Peyer's patch (tissue), 4 donors: Measurements from ENCODE around the gene SMARCB1. TPM values are rescaled to one million over a fixed set of nuclear protein-coding genes. Genes with fewer than 3 reads are reported as not detected.

ENCODE experiments used
- DNase-seq, 3 donors: peaks; one replicate each; pipeline ENCODE4 v3.0.0-alpha.2; 2017 to 2019
- H3K27ac ChIP-seq, 4 donors: fragments of 200-600 bp; sonication (generic); one replicate each; pipeline ENCODE4 v1.5.1; 2016 to 2019
- H3K27me3 ChIP-seq, 2 donors: fragments of 200-600 bp; sonication (generic); one replicate each; pipeline ENCODE4 v1.5.1; 2019
- H3K36me3 ChIP-seq, 3 donors: fragments of 200-600 bp; sonication (generic); one replicate each; pipeline ENCODE4 v1.5.1; 2016 to 2019
- H3K4me1 ChIP-seq, 4 donors: fragments of 200-600 bp; sonication (generic); one replicate each; pipeline ENCODE4 v1.5.1; 2016 to 2019
- H3K4me3 ChIP-seq, 4 donors: fragments of 200-600 bp; sonication (generic); 1 replicate in 3 of 4; 2 replicates in 1 of 4; pipeline ENCODE4 v1.5.1; 2016 to 2019; ENCODE audit warnings: mild to moderate bottlenecking in 1 of 4
- H3K9me3 ChIP-seq, 4 donors: fragments of 200-600 bp; sonication (generic); one replicate each; pipeline ENCODE4 v1.5.1; 2016 to 2019; ENCODE audit warnings: mild to moderate bottlenecking in 1 of 4
- POLR2A ChIP-seq, 2 donors: fragments of 450-650 bp; IDR thresholded peaks; one replicate each; pipeline ENCODE4 v1.5.1; 2017; ENCODE audit warnings: antibody characterized with exemption in 2 of 2, mild to moderate bottlenecking in 2 of 2, moderate library complexity in 2 of 2
- total RNA-seq, 4 donors: library from RNA; depleted of rRNA; stranded (reverse); fragments of >200 nt; gene quantifications; one replicate each; pipeline ENCODE4 v1.1.0, GENCODE V29; 2016
- TF ChIP-seq, protein P1 (sequence below), 6 experiments: fragments of 450-650 bp in 4 of 6; fragments of 200-600 bp in 2 of 6; sonication (generic) in 1 of 6; IDR thresholded peaks; one replicate each; pipeline ENCODE4 v1.5.1; 2017 to 2019; ENCODE audit warnings: antibody characterized with exemption in 6 of 6, mild to moderate bottlenecking in 3 of 6, moderate library complexity in 1 of 6

Gene SMARCB1
- total RNA-seq, 4 donors from 2014 or later = 45.7 to 94.9 (median 77.0) TPM

- Histone ChIP-seq H3K4me1 (peaks cover 0 to 14% (median 2%) of the 10 kb centered on the region in 4 donors), H3K27me3 (no peaks in the 10 kb centered on the region), H3K36me3 (no peaks in the 10 kb centered on the region), H3K9me3 (no peaks in the 10 kb centered on the region), H3K27ac (peak overlapping the region; percentile 84 to 90 (median 89)), H3K4me3 (peak overlapping the region; percentile 54 to 79 (median 68))
- peak in 1 of 3 donors; percentile 60 for DNase-seq
- peak in 1 of 2 donors; percentile 7 for TF ChIP-seq POLR2A (IDR thresholded peaks at IDR 0.05)
- TF ChIP-seq, protein P1, sequence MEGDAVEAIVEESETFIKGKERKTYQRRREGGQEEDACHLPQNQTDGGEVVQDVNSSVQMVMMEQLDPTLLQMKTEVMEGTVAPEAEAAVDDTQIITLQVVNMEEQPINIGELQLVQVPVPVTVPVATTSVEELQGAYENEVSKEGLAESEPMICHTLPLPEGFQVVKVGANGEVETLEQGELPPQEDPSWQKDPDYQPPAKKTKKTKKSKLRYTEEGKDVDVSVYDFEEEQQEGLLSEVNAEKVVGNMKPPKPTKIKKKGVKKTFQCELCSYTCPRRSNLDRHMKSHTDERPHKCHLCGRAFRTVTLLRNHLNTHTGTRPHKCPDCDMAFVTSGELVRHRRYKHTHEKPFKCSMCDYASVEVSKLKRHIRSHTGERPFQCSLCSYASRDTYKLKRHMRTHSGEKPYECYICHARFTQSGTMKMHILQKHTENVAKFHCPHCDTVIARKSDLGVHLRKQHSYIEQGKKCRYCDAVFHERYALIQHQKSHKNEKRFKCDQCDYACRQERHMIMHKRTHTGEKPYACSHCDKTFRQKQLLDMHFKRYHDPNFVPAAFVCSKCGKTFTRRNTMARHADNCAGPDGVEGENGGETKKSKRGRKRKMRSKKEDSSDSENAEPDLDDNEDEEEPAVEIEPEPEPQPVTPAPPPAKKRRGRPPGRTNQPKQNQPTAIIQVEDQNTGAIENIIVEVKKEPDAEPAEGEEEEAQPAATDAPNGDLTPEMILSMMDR (IDR thresholded peaks at IDR 0.05) = no peak
Measured at GRCh38 chr22:23751441-23751996, 35.2 kb upstream of the SMARCB1 start.

DNA sequence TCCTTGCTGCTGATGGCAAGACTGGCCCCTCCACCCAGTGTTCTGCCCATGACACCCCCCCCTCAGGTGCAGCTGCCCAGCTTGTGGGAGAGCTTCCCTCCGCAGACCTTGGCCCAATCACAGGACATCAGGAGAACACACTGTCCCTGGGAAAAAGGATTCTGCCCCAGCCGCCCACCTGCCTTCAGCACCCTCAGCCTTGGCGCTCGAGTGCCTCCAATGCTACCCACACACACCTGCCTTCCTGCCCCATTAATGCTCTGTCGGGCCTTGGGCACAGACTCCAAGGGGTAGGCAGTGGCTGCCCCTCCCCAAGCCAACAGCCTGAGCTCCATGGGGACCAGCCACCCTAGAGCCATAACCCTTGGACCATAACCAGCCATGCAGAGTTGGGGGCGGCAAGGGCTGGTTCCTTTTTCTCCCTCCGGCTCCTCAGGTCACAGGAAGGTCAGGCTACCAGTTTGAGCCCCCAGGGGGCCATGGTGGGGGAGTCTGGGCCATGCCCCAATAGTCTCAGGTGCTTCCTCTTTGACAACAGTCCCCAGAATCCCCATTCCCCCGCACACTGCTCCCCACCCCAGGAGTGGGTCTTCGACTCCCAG, 34.6 kb upstream of the SMARCB1 start:
- DNase-seq = peak in 2 of 3 donors; percentile 88
- TF ChIP-seq, protein P1 (IDR thresholded peaks at IDR 0.05) = no peak
- no peak for TF ChIP-seq POLR2A (IDR thresholded peaks at IDR 0.05)
- no peaks in the 10 kb centered on the region for H3K9me3 ChIP-seq
- peak overlapping the region in 3 of 4 donors; percentile 54 to 79 (median 68) for H3K4me3 ChIP-seq
- H3K27ac ChIP-seq = peak overlapping the region in 2 of 4 donors; percentile 84 to 89
- peaks cover 0 to 14% (median 2%) of the 10 kb centered on the region in 4 donors for H3K4me1 ChIP-seq
- H3K36me3 ChIP-seq = no peaks in the 10 kb centered on the region
- no peaks in the 10 kb centered on the region for H3K27me3 ChIP-seq

DNA sequence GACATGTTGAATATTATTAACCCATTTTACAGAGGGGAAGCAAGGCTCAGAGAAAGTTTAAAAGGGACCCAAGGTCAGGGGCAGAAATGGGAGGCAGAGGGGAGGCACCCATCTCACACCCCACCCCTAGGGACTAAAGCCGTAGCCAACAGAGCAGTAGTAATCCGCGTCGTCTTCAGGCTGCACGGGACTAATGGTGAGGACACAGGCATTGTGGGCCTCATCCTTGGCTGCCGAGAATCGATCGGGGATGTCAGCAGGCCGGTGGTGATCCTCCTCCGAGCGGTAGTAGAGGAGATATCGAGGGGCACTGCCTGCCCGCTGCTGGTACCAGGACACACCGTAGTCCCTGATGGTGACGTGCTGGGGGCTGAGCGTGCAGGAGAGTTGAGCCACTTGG, 34.0 kb upstream of the SMARCB1 start:
- H3K36me3 ChIP-seq = no peaks in the 10 kb centered on the region
- H3K4me1 ChIP-seq = peaks cover 0 to 14% (median 2%) of the 10 kb centered on the region in 4 donors
- peak overlapping the region in 2 of 4 donors; percentile 38 to 54 for H3K4me3 ChIP-seq
- TF ChIP-seq POLR2A (IDR thresholded peaks at IDR 0.05) = no peak
- TF ChIP-seq, protein P1 (IDR thresholded peaks at IDR 0.05) = no peak
- H3K27me3 ChIP-seq = no peaks in the 10 kb centered on the region
- DNase-seq = peak in 2 of 3 donors; percentile 64 to 66
- H3K27ac ChIP-seq = peak overlapping the region in 2 of 4 donors; percentile 84 to 89
- H3K9me3 ChIP-seq = no peaks in the 10 kb centered on the region

DNA sequence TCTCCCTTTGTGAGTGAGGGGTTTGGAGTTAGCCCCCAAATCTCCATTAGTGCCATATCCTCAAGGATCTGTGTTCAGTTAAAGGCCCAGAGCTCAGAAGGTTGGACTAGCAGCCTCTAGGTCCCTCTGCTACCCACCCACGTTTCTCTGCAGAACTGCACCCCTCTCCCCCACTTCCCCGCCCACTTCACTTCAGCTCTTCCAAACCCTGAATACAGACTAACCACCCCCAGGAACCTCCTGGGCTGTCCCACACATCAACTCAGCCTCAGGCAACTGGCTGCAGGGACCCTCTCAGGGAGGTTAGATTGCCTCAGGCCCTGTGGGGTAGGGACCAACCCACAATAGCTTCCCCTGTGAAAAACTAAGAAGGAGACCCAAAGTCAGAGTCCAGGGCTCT, 33.4 kb upstream of the SMARCB1 start:
- DNase-seq = peak in 1 of 3 donors; percentile 53
- no peak for TF ChIP-seq POLR2A (IDR thresholded peaks at IDR 0.05)
- TF ChIP-seq, protein P1 (IDR thresholded peaks at IDR 0.05) = no peak
- H3K36me3 ChIP-seq = no peaks in the 10 kb centered on the region

GRCh38 chr22:23754220-23754919, 32.4 kb upstream of the SMARCB1 start, which contains the start of gene VPREB3:
Gene VPREB3 (minus strand): TSS chr22:23754425. CDS start chr22:23754363, 62 bp downstream.
- Histone ChIP-seq H3K27ac (peak within 1 kb of the TSS in 2 of 4 donors; percentile 84 to 89), H3K36me3 (no peaks in the 10 kb centered on the region), H3K27me3 (no peaks in the 10 kb centered on the region), H3K4me3 (peak within 1 kb of the TSS in 2 of 4 donors; percentile 38 to 54), H3K9me3 (no peaks in the 10 kb centered on the region), H3K4me1 (peaks cover 0 to 14% (median 2%) of the 10 kb centered on the region in 4 donors)
- DNase-seq = peak in 2 of 3 donors; percentile 79 to 83
- no peak for TF ChIP-seq POLR2A (IDR thresholded peaks at IDR 0.05)
- TF ChIP-seq, protein P1 (IDR thresholded peaks at IDR 0.05) = no peak

More for the DNA sequence above, 33.4 kb upstream of the SMARCB1 start:
- Histone ChIP-seq H3K27ac (peak overlapping the region in 2 of 4 donors; percentile 84 to 89), H3K4me1 (peaks cover 0 to 14% (median 2%) of the 10 kb centered on the region in 4 donors), H3K27me3 (no peaks in the 10 kb centered on the region), H3K4me3 (peak overlapping the region in 2 of 4 donors; percentile 38 to 54), H3K9me3 (no peaks in the 10 kb centered on the region)
